SK-N-SH treated with all-trans-retinoic acid at 6 μM for 48 hours (cell line): ENCODE data around the gene SPATA21.

Experiments used
- ARNTL ChIP-seq: fragments of 450-650 bp; formaldehyde crosslinking; IDR thresholded peaks from 2 replicates; pipeline ENCODE4 v1.5.0; 2020; ENCODE audit warnings: low read depth, mild to moderate bottlenecking, moderate library complexity, borderline replicate concordance
- BACH2 ChIP-seq: fragments of 250-450 bp; sonication (Bioruptor Pico); IDR thresholded peaks from 2 replicates; pipeline ENCODE4 v1.9.0; 2021; ENCODE audit warnings: mild to moderate bottlenecking, borderline replicate concordance
- CSDC2 ChIP-seq: fragments of 250-450 bp; sonication (Bioruptor Pico); IDR thresholded peaks from 2 replicates; pipeline ENCODE4 v1.5.0; 2020; ENCODE audit warnings: mild to moderate bottlenecking, moderate library complexity
- GLIS3 ChIP-seq: fragments of 250-450 bp; sonication (Bioruptor Pico); IDR thresholded peaks from 2 replicates; pipeline ENCODE4 v1.5.0; 2020; ENCODE audit warnings: mild to moderate bottlenecking, moderate library complexity
- ISL1 ChIP-seq: fragments of 250-450 bp; sonication (Bioruptor Pico); IDR thresholded peaks from 2 replicates; pipeline ENCODE4 v2.1.2; 2022; ENCODE audit warnings: mild to moderate bottlenecking, moderate library complexity
- PPARA ChIP-seq: fragments of 250-450 bp; sonication (Bioruptor Pico); IDR thresholded peaks from 2 replicates; pipeline ENCODE4 v1.5.0; 2020; ENCODE audit warnings: mild to moderate bottlenecking, borderline replicate concordance
- ZFP3 ChIP-seq: fragments of 250-450 bp; sonication (Bioruptor Pico); IDR thresholded peaks from 2 replicates; pipeline ENCODE4 v1.5.0; 2020; ENCODE audit warnings: mild to moderate bottlenecking, moderate library complexity
- ZNF70 ChIP-seq: fragments of 450-650 bp; formaldehyde crosslinking; IDR thresholded peaks from 2 replicates; pipeline ENCODE4 v1.5.0; 2020; ENCODE audit warnings: mild to moderate bottlenecking, moderate library complexity
- TF ChIP-seq, protein P1 (sequence below): fragments of 250-450 bp; sonication (Bioruptor Pico); IDR thresholded peaks from 2 replicates; pipeline ENCODE4 v1.5.1; 2021; ENCODE audit warnings: mild to moderate bottlenecking, moderate library complexity
- TF ChIP-seq, protein P2 (sequence below): fragments of 250-450 bp; sonication (Bioruptor Pico); IDR thresholded peaks from 2 replicates; pipeline ENCODE4 v1.5.1; 2020; ENCODE audit warnings: low read depth, mild to moderate bottlenecking, moderate library complexity
- TF ChIP-seq, protein P3 (sequence below): fragments of 250-450 bp; sonication (Bioruptor Pico); IDR thresholded peaks from 2 replicates; pipeline ENCODE4 v1.5.0; 2020; ENCODE audit warnings: mild to moderate bottlenecking, moderate library complexity

DNA sequence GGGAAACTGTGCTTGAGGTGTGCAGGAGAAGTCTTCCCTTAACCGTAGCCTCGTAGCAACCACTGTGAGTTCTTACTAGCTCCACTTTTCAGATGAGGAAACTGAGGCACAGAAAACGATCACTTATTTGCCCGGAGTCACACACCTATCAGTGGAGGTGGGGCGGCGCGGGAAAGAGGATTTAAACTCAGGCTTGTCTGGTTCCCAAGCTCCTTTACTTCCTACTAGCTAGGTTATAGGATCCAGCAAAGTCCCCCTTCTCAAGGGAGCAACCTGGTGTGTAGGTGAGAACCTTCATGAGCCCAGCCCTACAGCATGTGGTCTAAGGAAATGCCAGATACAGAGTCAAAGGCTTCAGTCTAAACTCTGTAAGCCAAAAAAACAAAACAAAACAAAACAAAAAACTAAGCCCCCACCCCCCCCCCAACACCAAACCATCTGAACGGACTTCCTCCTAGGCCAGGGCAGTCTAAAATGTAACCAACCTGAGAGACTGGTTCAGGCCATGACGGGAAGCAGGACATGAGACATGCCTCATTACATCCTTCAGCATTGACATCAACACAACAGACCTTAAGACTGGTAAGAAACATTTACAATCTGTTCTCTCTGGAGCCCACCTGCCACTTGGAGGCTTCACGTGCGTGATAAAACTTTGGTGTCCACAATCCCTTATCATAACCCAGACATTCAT is 84.2 kb downstream of the SPATA21 start:
- TF ChIP-seq, protein P1, sequence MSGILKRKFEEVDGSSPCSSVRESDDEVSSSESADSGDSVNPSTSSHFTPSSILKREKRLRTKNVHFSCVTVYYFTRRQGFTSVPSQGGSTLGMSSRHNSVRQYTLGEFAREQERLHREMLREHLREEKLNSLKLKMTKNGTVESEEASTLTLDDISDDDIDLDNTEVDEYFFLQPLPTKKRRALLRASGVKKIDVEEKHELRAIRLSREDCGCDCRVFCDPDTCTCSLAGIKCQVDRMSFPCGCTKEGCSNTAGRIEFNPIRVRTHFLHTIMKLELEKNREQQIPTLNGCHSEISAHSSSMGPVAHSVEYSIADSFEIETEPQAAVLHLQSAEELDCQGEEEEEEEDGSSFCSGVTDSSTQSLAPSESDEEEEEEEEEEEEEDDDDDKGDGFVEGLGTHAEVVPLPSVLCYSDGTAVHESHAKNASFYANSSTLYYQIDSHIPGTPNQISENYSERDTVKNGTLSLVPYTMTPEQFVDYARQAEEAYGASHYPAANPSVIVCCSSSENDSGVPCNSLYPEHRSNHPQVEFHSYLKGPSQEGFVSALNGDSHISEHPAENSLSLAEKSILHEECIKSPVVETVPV (CRISPR knock-in tag) = 0 out of 2 replicates have a peak, but pooled peaks have one; percentile 27
- TF ChIP-seq CSDC2 (CRISPR knock-in tag) (no peak), ISL1 (no peak), BACH2 (no peak), ARNTL (CRISPR knock-in tag) (no peak), PPARA (CRISPR knock-in tag) (no peak), ZFP3 (CRISPR knock-in tag) (no peak; the same call in 1 of the 2 replicates), ZNF70 (CRISPR knock-in tag) (no peak), GLIS3 (no peak)
- TF ChIP-seq, protein P2, sequence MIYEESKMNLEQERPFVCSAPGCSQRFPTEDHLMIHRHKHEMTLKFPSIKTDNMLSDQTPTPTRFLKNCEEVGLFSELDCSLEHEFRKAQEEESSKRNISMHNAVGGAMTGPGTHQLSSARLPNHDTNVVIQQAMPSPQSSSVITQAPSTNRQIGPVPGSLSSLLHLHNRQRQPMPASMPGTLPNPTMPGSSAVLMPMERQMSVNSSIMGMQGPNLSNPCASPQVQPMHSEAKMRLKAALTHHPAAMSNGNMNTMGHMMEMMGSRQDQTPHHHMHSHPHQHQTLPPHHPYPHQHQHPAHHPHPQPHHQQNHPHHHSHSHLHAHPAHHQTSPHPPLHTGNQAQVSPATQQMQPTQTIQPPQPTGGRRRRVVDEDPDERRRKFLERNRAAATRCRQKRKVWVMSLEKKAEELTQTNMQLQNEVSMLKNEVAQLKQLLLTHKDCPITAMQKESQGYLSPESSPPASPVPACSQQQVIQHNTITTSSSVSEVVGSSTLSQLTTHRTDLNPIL (CRISPR knock-in tag) = 0 out of 2 replicates have a peak, but pooled peaks have one; percentile 2
- TF ChIP-seq, protein P3, sequence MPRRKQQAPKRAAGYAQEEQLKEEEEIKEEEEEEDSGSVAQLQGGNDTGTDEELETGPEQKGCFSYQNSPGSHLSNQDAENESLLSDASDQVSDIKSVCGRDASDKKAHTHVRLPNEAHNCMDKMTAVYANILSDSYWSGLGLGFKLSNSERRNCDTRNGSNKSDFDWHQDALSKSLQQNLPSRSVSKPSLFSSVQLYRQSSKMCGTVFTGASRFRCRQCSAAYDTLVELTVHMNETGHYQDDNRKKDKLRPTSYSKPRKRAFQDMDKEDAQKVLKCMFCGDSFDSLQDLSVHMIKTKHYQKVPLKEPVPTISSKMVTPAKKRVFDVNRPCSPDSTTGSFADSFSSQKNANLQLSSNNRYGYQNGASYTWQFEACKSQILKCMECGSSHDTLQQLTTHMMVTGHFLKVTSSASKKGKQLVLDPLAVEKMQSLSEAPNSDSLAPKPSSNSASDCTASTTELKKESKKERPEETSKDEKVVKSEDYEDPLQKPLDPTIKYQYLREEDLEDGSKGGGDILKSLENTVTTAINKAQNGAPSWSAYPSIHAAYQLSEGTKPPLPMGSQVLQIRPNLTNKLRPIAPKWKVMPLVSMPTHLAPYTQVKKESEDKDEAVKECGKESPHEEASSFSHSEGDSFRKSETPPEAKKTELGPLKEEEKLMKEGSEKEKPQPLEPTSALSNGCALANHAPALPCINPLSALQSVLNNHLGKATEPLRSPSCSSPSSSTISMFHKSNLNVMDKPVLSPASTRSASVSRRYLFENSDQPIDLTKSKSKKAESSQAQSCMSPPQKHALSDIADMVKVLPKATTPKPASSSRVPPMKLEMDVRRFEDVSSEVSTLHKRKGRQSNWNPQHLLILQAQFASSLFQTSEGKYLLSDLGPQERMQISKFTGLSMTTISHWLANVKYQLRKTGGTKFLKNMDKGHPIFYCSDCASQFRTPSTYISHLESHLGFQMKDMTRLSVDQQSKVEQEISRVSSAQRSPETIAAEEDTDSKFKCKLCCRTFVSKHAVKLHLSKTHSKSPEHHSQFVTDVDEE = no peak
